Lower lobe of right lung (tissue), 2 donors: ENCODE measurements around the gene TRIM21. TPM values are rescaled to one million over a fixed set of nuclear protein-coding genes. Genes with fewer than 3 reads are reported as not detected.

Experiments used
- ATAC-seq, 2 donors: fragments of 200-7000 bp; cut with Tn5 transposase; one replicate each; pipeline ENCODE4 v1.9.1; 2020 to 2022; ENCODE audit warnings: mild to moderate bottlenecking in 2 of 2, moderate library complexity in 2 of 2
- DNase-seq: peaks from one replicate; pipeline ENCODE4 v3.0.0-alpha.2; 2020
- H3K27ac ChIP-seq: fragments of 200-600 bp; one replicate; pipeline ENCODE4 v1.8.0; 2022
- H3K27me3 ChIP-seq: fragments of 200-600 bp; one replicate; pipeline ENCODE4 v1.8.0; 2022; ENCODE audit warnings: low read depth
- H3K36me3 ChIP-seq: fragments of 200-600 bp; one replicate; pipeline ENCODE4 v1.8.0; 2022; ENCODE audit warnings: mild to moderate bottlenecking
- H3K4me1 ChIP-seq: fragments of 200-600 bp; one replicate; pipeline ENCODE4 v1.8.0; 2022
- H3K4me3 ChIP-seq: fragments of 200-600 bp; one replicate; pipeline ENCODE4 v1.8.0; 2022; ENCODE audit warnings: mild to moderate bottlenecking
- H3K9me3 ChIP-seq: fragments of 200-600 bp; one replicate; pipeline ENCODE4 v1.8.0; 2022
- intact Hi-C: fragments of 100-400 bp; cut with DNase I; formaldehyde crosslinking; loops from one replicate; pipeline ENCODE4 v1.11.0; 2022
- long read RNA-seq: library from polyadenylated mRNA; unstranded; transcript quantifications from one replicate; pipeline ENCODE4 v2.0.0, GENCODE V29; 2021
- total RNA-seq: library from RNA; stranded (reverse); fragmentation: NEBNext Ultra II Directional; extraction: Animal tissue kit (Norgen Biotek cat#: 25700); gene quantifications from one replicate; pipeline ENCODE4 v1.2.1, GENCODE V29; 2021
- TF ChIP-seq, protein P1 (sequence below): fragments of 200-600 bp; IDR thresholded peaks from one replicate; pipeline ENCODE4 v1.8.0; 2022; ENCODE audit warnings: antibody characterized with exemption, mild to moderate bottlenecking
- donor health status: DM: no; HTN: yes; CAD: no; lungs with severe emphysema.

The TRIM21 gene
- 42.2 TPM for total RNA-seq
- long read RNA-seq, transcript TRIM21-201 (7 exons, 1,924 nt): major isoform, 50 of 60 reads
- long read RNA-seq, partial matches to known transcripts: 6 of 60 reads
- long read RNA-seq, other reads (novel, unspliced or antisense): 4 of 60 reads

DNA sequence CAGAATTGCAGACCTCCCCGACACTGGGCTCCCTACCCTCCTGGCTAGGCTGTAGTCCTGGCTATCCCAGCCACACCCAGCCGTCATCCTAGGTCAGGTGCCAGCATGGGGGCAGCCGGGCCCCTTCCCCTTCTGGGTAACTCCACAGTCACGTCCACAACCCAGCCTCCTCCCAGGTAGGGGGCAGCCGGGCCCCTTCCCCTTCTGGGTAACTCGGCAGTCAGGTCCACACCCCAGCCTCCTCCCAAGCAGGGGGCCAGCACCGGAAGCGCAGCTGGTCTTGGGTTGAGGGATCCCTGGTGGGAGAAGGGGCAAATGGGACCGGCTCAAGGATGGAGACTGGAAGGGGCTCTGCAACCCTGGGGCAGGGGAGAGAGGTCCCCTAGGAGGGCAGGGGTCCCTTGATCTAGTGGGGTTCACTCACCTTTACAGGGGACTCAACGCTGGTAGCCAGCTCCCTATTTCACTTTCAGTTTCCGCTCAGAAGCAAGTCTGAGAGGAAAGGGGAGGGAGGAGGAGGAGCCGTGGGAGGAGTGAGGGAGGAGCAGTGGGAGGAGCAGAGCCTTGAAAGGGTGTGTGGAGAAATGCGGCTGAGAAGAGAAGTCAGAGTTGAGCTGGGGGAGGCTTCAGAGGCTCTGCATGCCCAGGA, at the start of gene TRIM21:
TSS of gene TRIM21 (minus strand) at position 494 of the 649 bp plus-strand sequence. CDS start 3,293 bp downstream, outside the sequence.
- Histone ChIP-seq H3K4me1 (peaks cover 11% of the 10 kb centered on the region), H3K36me3 (peaks cover 22% of the 10 kb centered on the region), H3K4me3 (peak within 1 kb of the TSS; percentile 81), H3K27ac (peak within 1 kb of the TSS; percentile 93), H3K9me3 (no peaks in the 10 kb centered on the region), H3K27me3 (peaks cover 6% of the 10 kb centered on the region)
- TF ChIP-seq, protein P1, sequence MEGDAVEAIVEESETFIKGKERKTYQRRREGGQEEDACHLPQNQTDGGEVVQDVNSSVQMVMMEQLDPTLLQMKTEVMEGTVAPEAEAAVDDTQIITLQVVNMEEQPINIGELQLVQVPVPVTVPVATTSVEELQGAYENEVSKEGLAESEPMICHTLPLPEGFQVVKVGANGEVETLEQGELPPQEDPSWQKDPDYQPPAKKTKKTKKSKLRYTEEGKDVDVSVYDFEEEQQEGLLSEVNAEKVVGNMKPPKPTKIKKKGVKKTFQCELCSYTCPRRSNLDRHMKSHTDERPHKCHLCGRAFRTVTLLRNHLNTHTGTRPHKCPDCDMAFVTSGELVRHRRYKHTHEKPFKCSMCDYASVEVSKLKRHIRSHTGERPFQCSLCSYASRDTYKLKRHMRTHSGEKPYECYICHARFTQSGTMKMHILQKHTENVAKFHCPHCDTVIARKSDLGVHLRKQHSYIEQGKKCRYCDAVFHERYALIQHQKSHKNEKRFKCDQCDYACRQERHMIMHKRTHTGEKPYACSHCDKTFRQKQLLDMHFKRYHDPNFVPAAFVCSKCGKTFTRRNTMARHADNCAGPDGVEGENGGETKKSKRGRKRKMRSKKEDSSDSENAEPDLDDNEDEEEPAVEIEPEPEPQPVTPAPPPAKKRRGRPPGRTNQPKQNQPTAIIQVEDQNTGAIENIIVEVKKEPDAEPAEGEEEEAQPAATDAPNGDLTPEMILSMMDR: no peak
- ATAC-seq: peak; percentile 99 to 100
- intact Hi-C loops: no loop called here
- peak; percentile 87 for DNase-seq

DNA sequence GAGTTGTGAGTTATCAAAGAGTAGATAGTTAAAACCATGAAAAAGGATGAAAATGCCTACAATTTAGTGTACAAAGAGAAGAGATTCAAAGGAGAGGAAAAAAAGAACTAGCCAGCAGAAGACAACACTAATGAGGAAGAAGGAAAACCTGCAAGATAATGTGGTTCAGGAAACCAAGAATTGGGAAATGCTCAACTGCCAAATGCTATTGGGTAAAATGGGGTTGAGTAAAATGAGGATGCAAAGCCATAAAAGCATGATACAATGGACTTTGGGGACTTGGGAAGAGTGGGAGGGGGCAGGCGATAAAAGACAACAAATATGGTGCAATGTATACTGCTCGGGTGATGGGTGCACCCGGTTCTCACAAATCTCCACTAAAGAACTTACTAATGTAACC, 48.0 kb upstream of the TRIM21 start:
- intact Hi-C loops: no loop called here
- no peak for DNase-seq
- TF ChIP-seq, protein P1: no peak

DNA sequence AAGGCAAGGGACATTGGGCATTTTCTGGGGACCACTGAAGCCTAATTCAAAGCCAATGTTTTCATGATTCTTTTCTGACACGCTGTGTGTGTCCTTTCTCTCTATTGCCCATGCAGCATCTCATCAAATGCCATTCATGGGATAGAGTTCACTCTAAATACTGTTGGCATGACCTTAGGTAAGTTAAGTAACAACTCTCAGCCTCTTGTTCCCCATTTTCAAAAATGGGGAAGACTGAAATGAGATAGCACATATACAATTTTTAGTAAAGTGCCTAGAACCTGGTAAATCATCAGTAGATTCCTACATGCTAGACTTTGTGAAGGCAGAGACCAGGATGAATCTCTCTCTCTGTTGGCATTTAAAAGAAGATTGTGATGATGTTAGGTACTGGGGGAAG, 42.9 kb upstream of the TRIM21 start:
- no peaks in the 10 kb centered on the region for H3K9me3 ChIP-seq
- no peak overlapping the region for H3K27ac ChIP-seq
- H3K4me3 ChIP-seq: no peak overlapping the region
- no peaks in the 10 kb centered on the region for H3K27me3 ChIP-seq
- no peak for DNase-seq
- TF ChIP-seq, protein P1: no peak
- peak in 1 of 2 donors; percentile 34 for ATAC-seq
- intact Hi-C loops: no loop called here
- H3K4me1 ChIP-seq: no peaks in the 10 kb centered on the region
- H3K36me3 ChIP-seq: no peaks in the 10 kb centered on the region

More for the DNA sequence above, 48.0 kb upstream of the TRIM21 start:
- ATAC-seq: peak in 1 of 2 donors; percentile 21
- Histone ChIP-seq H3K9me3 (no peaks in the 10 kb centered on the region), H3K4me1 (no peaks in the 10 kb centered on the region), H3K27ac (no peak overlapping the region), H3K27me3 (no peaks in the 10 kb centered on the region), H3K36me3 (no peaks in the 10 kb centered on the region), H3K4me3 (no peak overlapping the region)

DNA sequence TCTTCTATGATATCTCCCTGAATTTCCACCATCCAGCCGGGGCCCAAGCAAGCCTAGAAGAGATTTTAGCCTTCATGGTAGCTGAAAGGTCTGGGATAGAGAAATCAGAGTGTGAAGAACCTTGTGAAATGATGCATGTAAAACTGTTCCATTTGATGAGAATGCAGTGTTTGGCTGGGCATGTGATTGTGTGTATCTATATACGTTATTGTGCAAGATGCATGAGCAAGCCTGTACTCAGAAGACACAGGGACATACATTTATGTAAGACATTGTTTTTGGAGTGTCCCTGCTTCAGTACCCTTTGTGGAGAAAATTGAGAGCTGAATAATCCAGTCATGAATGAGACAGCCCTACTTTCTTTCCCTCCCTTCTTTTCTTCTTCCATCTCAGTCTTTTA, 40.4 kb upstream of the TRIM21 start:
- Histone ChIP-seq H3K4me3 (no peak overlapping the region), H3K27me3 (no peaks in the 10 kb centered on the region), H3K27ac (no peak overlapping the region), H3K4me1 (no peaks in the 10 kb centered on the region), H3K36me3 (no peaks in the 10 kb centered on the region), H3K9me3 (no peaks in the 10 kb centered on the region)
- no peak for ATAC-seq
- TF ChIP-seq, protein P1: no peak
- DNase-seq: no peak
- intact Hi-C loops: no loop called here

DNA sequence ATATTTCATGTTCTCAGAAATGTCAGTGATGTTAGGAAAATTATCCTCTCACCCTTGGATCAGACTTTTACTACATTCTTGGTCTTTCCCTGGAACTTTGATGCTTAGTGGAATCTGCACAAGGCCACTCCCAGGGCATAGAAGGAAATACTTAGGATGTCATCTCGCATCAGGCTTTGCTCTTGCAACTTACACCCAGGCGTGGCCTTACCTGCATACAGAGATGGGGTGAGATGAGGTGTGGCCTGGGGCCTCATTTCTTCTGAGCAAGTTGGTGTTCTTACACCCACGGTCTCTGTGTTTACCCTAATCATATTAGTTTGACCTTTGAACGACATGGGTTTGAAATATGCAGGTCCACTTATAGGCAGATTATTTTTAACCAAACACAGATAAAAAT, 36.5 kb upstream of the TRIM21 start:
- DNase-seq (no peak), ATAC-seq (no peak)
- TF ChIP-seq, protein P1: no peak
- H3K27me3 ChIP-seq: no peaks in the 10 kb centered on the region
- no peaks in the 10 kb centered on the region for H3K4me1 ChIP-seq
- H3K4me3 ChIP-seq: no peak overlapping the region
- intact Hi-C loops: no loop called here
- no peaks in the 10 kb centered on the region for H3K9me3 ChIP-seq
- no peaks in the 10 kb centered on the region for H3K36me3 ChIP-seq
- H3K27ac ChIP-seq: no peak overlapping the region
